Ovary (tissue), 3 donors: ENCODE measurements around the gene PCBP2.

ENCODE experiments used
- CTCF ChIP-seq, 3 donors: fragments of 450-650 bp in 2 of 3; fragments of 200-600 bp in 1 of 3; IDR thresholded peaks; one replicate each; pipeline versions ENCODE4 v1.5.1 to v1.8.0; 2016 to 2022; ENCODE audit warnings: antibody characterized with exemption in 3 of 3, mild to moderate bottlenecking in 1 of 3
- EP300 ChIP-seq: sonication (generic); formaldehyde crosslinking; IDR thresholded peaks from one replicate; pipeline ENCODE4 v1.6.1; 2017; ENCODE audit warnings: antibody characterized with exemption
- donor health status: DM: no; HTN: no; CAD: no.

GRCh38 chr12:53462935-53463334, 11.0 kb downstream of the PCBP2 start:
- TF ChIP-seq CTCF (IDR thresholded peaks at IDR 0.05) = no peak
- TF ChIP-seq EP300 = no peak
